ENCODE data around the gene MYO9A. TPM values are rescaled to one million over a fixed set of nuclear protein-coding genes. Genes with fewer than 3 reads are reported as not detected.

The MYO9A gene
- total and polyA plus RNA-seq, 2 donors (not counting 1 experiment from before 2014, with no cell fraction given), result 6.2 to 66.1 TPM

GRCh38 chr15:71997691-71998090 is 120.3 kb downstream of the MYO9A start:
- no peaks in the 10 kb centered on the region for H3K9me3 Mint-ChIP-seq (ENCODE audit: insufficient read depth)
- H3K27ac Mint-ChIP-seq, result no peak overlapping the region
- WGBS (ENCODE audit: insufficient coverage), result no CpG with 5 or more reads among the region's 4 CpGs
- H3K27me3 Mint-ChIP-seq, result no peaks in the 10 kb centered on the region
- ChIA-PET POLR2A (no interaction called here), CTCF (interaction anchor here (0.6 kb wide), 1 partner anchor 514 kb away, joined by 3 read pairs; no protein-coding TSS in a partner anchor)
- Histone ChIP-seq H4K20me1 (ENCODE audit: control insufficient read depth, insufficient read depth, low read length, poor library complexity, severe bottlenecking) (no peaks in the 10 kb centered on the region), H3K27ac (ENCODE audit: low read length in 2 of 2) (no peak overlapping the region), H3K36me3 (replicated peaks in 1 of 2; ENCODE audit: control extremely low read depth in 1 of 2, control insufficient read depth in 1 of 2, extremely low read depth in 1 of 2, insufficient read depth in 2 of 2, low read length in 1 of 2) (peaks cover 3 to 15% of the 10 kb centered on the region in 2 experiments), H3K4me2 (replicated peaks; ENCODE audit: low read depth, low read length, poor library complexity, severe bottlenecking) (no peak overlapping the region), H3K9ac (ENCODE audit: low read length) (no peak overlapping the region), H3K9me3 (ENCODE audit: control extremely low read depth in 1 of 3, control insufficient read depth in 2 of 3, insufficient read depth in 1 of 3, low read length in 2 of 3) (no peaks in the 10 kb centered on the region), H3K4me3 (ENCODE audit: control extremely low read depth in 1 of 5, extremely low read depth in 1 of 5, insufficient read depth in 1 of 5, low read depth in 2 of 5, low read length in 4 of 5) (no peak overlapping the region), H3K4me1 (ENCODE audit: control insufficient read depth in 2 of 2, insufficient read depth in 2 of 2, low read length in 2 of 2) (no peaks in the 10 kb centered on the region), H2AFZ (ENCODE audit: insufficient read depth, low read depth, low read length, poor library complexity, severe bottlenecking) (no peak overlapping the region), H3K79me2 (ENCODE audit: control insufficient read depth, insufficient read depth, low read length) (no peaks in the 10 kb centered on the region), H3K27me3 (replicated peaks in 1 of 4; ENCODE audit: control extremely low read depth in 1 of 4, control insufficient read depth in 3 of 4, insufficient read depth in 4 of 4, low read length in 3 of 4) (no peaks in the 10 kb centered on the region)
- TF ChIP-seq CTCF (IDR thresholded peaks at IDR 0.05) (no peak), EZH2 (IDR thresholded peaks at IDR 0.05; ENCODE audit: borderline replicate concordance, insufficient read depth, low read depth, low read length, poor library complexity, severe bottlenecking) (no peak)
- ATAC-seq (ENCODE audit: low read depth) (no peak), DNase-seq (no peak)
- H3K4me3 Mint-ChIP-seq, result no peak overlapping the region
- no peaks in the 10 kb centered on the region for H3K4me1 Mint-ChIP-seq
- intact Hi-C loops (cut with micrococcal nuclease), result no loop called here

GRCh38 chr15:71975816-71976150 is 142.2 kb downstream of the MYO9A start:
- Histone ChIP-seq H3K27me3 (replicated peaks in 1 of 4; ENCODE audit: control extremely low read depth in 1 of 4, control insufficient read depth in 3 of 4, insufficient read depth in 4 of 4, low read length in 3 of 4) (no peaks in the 10 kb centered on the region), H4K20me1 (ENCODE audit: control insufficient read depth, insufficient read depth, low read length, poor library complexity, severe bottlenecking) (no peaks in the 10 kb centered on the region), H3K79me2 (ENCODE audit: control insufficient read depth, insufficient read depth, low read length) (no peaks in the 10 kb centered on the region), H3K9me3 (ENCODE audit: control extremely low read depth in 1 of 3, control insufficient read depth in 2 of 3, insufficient read depth in 1 of 3, low read length in 2 of 3) (no peaks in the 10 kb centered on the region), H2AFZ (ENCODE audit: insufficient read depth, low read depth, low read length, poor library complexity, severe bottlenecking) (no peak overlapping the region), H3K36me3 (replicated peaks in 1 of 2; ENCODE audit: control extremely low read depth in 1 of 2, control insufficient read depth in 1 of 2, extremely low read depth in 1 of 2, insufficient read depth in 2 of 2, low read length in 1 of 2) (peaks cover 0 to 12% of the 10 kb centered on the region in 2 experiments), H3K27ac (ENCODE audit: low read length in 2 of 2) (no peak overlapping the region), H3K4me1 (ENCODE audit: control insufficient read depth in 2 of 2, insufficient read depth in 2 of 2, low read length in 2 of 2) (no peaks in the 10 kb centered on the region), H3K9ac (ENCODE audit: low read length) (no peak overlapping the region), H3K4me2 (replicated peaks; ENCODE audit: low read depth, low read length, poor library complexity, severe bottlenecking) (no peak overlapping the region), H3K4me3 (ENCODE audit: control extremely low read depth in 1 of 5, extremely low read depth in 1 of 5, insufficient read depth in 1 of 5, low read depth in 2 of 5, low read length in 4 of 5) (no peak overlapping the region)
- H3K4me3 Mint-ChIP-seq, result no peak overlapping the region
- CTCF ChIA-PET, result no interaction called here
- no peak overlapping the region for H3K27ac Mint-ChIP-seq
- DNase-seq (no peak), ATAC-seq (ENCODE audit: low read depth) (no peak)
- POLR2A ChIA-PET, result no interaction called here
- TF ChIP-seq CTCF (IDR thresholded peaks at IDR 0.05) (no peak), EZH2 (IDR thresholded peaks at IDR 0.05; ENCODE audit: borderline replicate concordance, insufficient read depth, low read depth, low read length, poor library complexity, severe bottlenecking) (no peak)
- H3K9me3 Mint-ChIP-seq (ENCODE audit: insufficient read depth), result no peaks in the 10 kb centered on the region
- H3K27me3 Mint-ChIP-seq, result no peaks in the 10 kb centered on the region
- intact Hi-C loops (cut with micrococcal nuclease), result no loop called here
- no peaks in the 10 kb centered on the region for H3K4me1 Mint-ChIP-seq
- whole genome bisulfite sequencing (ENCODE audit: insufficient coverage), result 76% methylated on average over 5 of the region's 6 CpGs

Measured in B cell (primary cell).